Lung (tissue), 16 donors: ENCODE results near the gene LBHD2. TPM values are rescaled to one million over a fixed set of nuclear protein-coding genes. Genes with fewer than 3 reads are reported as not detected.

Experiments
- ATAC-seq: fragments of 200-7000 bp; cut with Tn5 transposase; one replicate; pipeline ENCODE4 v1.9.1; 2020; ENCODE audit warnings: moderate number of reproducible peaks; ENCODE audit not compliant: insufficient read depth, low FRiP score
- DNase-seq, 3 donors: peaks; one replicate each; pipeline ENCODE4 v3.0.0-alpha.2; 2013 to 2017
- H3K27ac ChIP-seq, 2 donors: one replicate each; pipeline ENCODE4 v1.5.1; 2013; ENCODE audit warnings: mild to moderate bottlenecking in 2 of 2, moderate library complexity in 2 of 2, control low read depth in 1 of 2, inconsistent platforms in 1 of 2, low read depth in 1 of 2, low read length in 1 of 2
- H3K27me3 ChIP-seq, 3 donors: one replicate each; pipeline ENCODE4 v1.5.1; 2013; ENCODE audit warnings: low read length in 2 of 3; ENCODE audit not compliant: control insufficient read depth in 3 of 3, insufficient read depth in 3 of 3
- H3K36me3 ChIP-seq, 4 donors: one replicate each; pipeline ENCODE4 v1.5.1; 2013; ENCODE audit warnings: low read length in 4 of 4, mild to moderate bottlenecking in 1 of 4, moderate library complexity in 1 of 4; ENCODE audit not compliant: control insufficient read depth in 4 of 4, insufficient read depth in 4 of 4
- H3K4me1 ChIP-seq, 5 donors: one replicate each; pipeline ENCODE4 v1.5.1; 2013; ENCODE audit warnings: low read length in 5 of 5, mild to moderate bottlenecking in 2 of 5, moderate library complexity in 1 of 5; ENCODE audit not compliant: control insufficient read depth in 5 of 5, insufficient read depth in 5 of 5
- H3K4me3 ChIP-seq: one replicate; pipeline ENCODE4 v1.5.1; 2013; ENCODE audit warnings: mild to moderate bottlenecking, control low read depth, moderate library complexity
- H3K9ac ChIP-seq, 2 donors: one replicate each; pipeline ENCODE4 v1.5.1; 2013; ENCODE audit warnings: low read length in 2 of 2, control low read depth in 1 of 2; ENCODE audit not compliant: insufficient read depth in 1 of 2
- H3K9me3 ChIP-seq, 4 donors: one replicate each; pipeline ENCODE4 v1.5.1; 2013; ENCODE audit warnings: low read length in 3 of 4, mild to moderate bottlenecking in 1 of 4, moderate library complexity in 1 of 4; ENCODE audit not compliant: control insufficient read depth in 4 of 4, insufficient read depth in 3 of 4
- CTCF ChIP-seq: IDR thresholded peaks from 2 replicates; pipeline ENCODE4 v1.5.1; 2012; ENCODE audit warnings: mild to moderate bottlenecking; ENCODE audit errors: control extremely low read depth, extremely low read depth
- WGBS, 2 donors: extraction: QIAGEN DNeasy Blood & Tissue Kit; methylation state at CpG; one replicate each; pipeline ENCODE4 v1.1.7; 2013; 5-methylcytosine and 5-hydroxymethylcytosine counted together
- long read RNA-seq, 5 donors: transcript quantifications; one replicate each; lab custom pipeline, GENCODE V29; 2026
- polyA plus RNA-seq, 2 donors: library from polyadenylated mRNA; stranded (reverse); fragments of 200-250 nt; gene quantifications; one replicate each; pipeline ENCODE4 v1.2.1, GENCODE V29; 2013
- total RNA-seq, 2 donors: library from RNA; depleted of rRNA in 1 of 2; stranded (reverse); fragments of >200 nt in 1 of 2; gene quantifications; one replicate each; pipeline ENCODE4 v1.2.1, GENCODE V29; 2014 to 2021
- donor health status: control.
- donor health status: control.
- donor health status: Bipolar disorder and iron deficiency.
- donor health status: healthy.
- donor health status: DM: yes; HTN: yes; CAD: no.

The LBHD2 gene
- total RNA-seq = not detected
- polyA plus RNA-seq = under 1 TPM in 1 of 2 donors, not detected in 1; 0.08 TPM
- long read RNA-seq, donor 1 = 0 reads
- long read RNA-seq, donor 2 = 0 reads
- long read RNA-seq, donor 3 = 0 reads
- long read RNA-seq, donor 4 = 0 reads
- long read RNA-seq, donor 5 = 0 reads

- Histone ChIP-seq H3K27me3 (peaks cover 9 to 29% (median 14%) of the 10 kb centered on the region in 3 donors), H3K27ac (no peak within 1 kb of the TSS), H3K9me3 (peaks cover 0 to 5% (median 0%) of the 10 kb centered on the region in 4 donors), H3K36me3 (no peaks in the 10 kb centered on the region), H3K4me1 (peaks cover 0 to 2% (median 0%) of the 10 kb centered on the region in 5 donors), H3K9ac (no peak within 1 kb of the TSS), H3K4me3 (no peak within 1 kb of the TSS)
- DNase-seq = no peak
- peak; percentile 21 for ATAC-seq
- WGBS, 2 donors = 20 to 36% methylated on average over 23 to 61 of the region's 61 CpGs
- TF ChIP-seq CTCF = no peak
Measured at GRCh38 chr14:103084021-103084919, at the start of gene LBHD2. TSS of gene LBHD2 (plus strand) at chr14:103084210. CDS start at chr14:103086013, 1,803 bp downstream.

GRCh38 chr14:103041464-103041863 lies 42.5 kb upstream of the LBHD2 start:
- H3K4me1 ChIP-seq = peaks cover 0 to 13% (median 9%) of the 10 kb centered on the region in 5 donors
- ATAC-seq (no peak), DNase-seq (no peak)
- no peaks in the 10 kb centered on the region for H3K9me3 ChIP-seq
- TF ChIP-seq CTCF = no peak
- H3K36me3 ChIP-seq = peaks cover 0 to 12% (median 4%) of the 10 kb centered on the region in 4 donors
- H3K9ac ChIP-seq = no peak overlapping the region
- WGBS, 2 donors = 97% methylated on average over 20 of the region's 20 CpGs
- no peak overlapping the region for H3K4me3 ChIP-seq
- no peak overlapping the region for H3K27ac ChIP-seq
- no peaks in the 10 kb centered on the region for H3K27me3 ChIP-seq

GRCh38 chr14:103043257-103044015 lies 40.6 kb upstream of the LBHD2 start:
- Histone ChIP-seq H3K4me3 (no peak overlapping the region), H3K27me3 (no peaks in the 10 kb centered on the region), H3K9me3 (no peaks in the 10 kb centered on the region), H3K4me1 (peaks cover 0 to 13% (median 11%) of the 10 kb centered on the region in 5 donors), H3K36me3 (peaks cover 0 to 12% (median 4%) of the 10 kb centered on the region in 4 donors), H3K27ac (no peak overlapping the region), H3K9ac (no peak overlapping the region)
- no peak for TF ChIP-seq CTCF
- ATAC-seq = no peak
- 90 to 95% methylated on average over 8 of the region's 8 CpGs for WGBS, 2 donors
- peak in 2 of 3 donors; percentile 63 to 82 for DNase-seq
